HL-60 (cell line): ENCODE results near the gene TTI1.

Source experiments
- CTCF ChIP-seq: IDR thresholded peaks from one replicate; pipeline ENCODE4 v1.5.1; 2011; ENCODE audit warnings: low read length, control low read depth, inconsistent platforms; ENCODE audit not compliant: insufficient read depth
- GABPA ChIP-seq: IDR thresholded peaks from 2 replicates; pipeline ENCODE4 v1.6.1; 2012; ENCODE audit warnings: low read depth
- POLR2AphosphoS5 ChIP-seq: IDR thresholded peaks from 2 replicates; pipeline ENCODE4 v1.6.1; 2012; ENCODE audit warnings: low read depth
- REST ChIP-seq: IDR thresholded peaks from 2 replicates; pipeline ENCODE4 v1.6.1; 2012; ENCODE audit warnings: low read depth; ENCODE audit not compliant: insufficient replicate concordance

- no peak for TF ChIP-seq CTCF
- no peak for TF ChIP-seq GABPA
- TF ChIP-seq POLR2AphosphoS5, result no peak
- TF ChIP-seq REST, result no peak
Measured at GRCh38 chr20:37970856-37971245, 62.4 kb downstream of the TTI1 start.
